NT2/D1 (cell line): Measurements from ENCODE around the gene APCDD1.
"Not testable (repeated sequence)": the region's sequence is repeated elsewhere in the genome, so short reads cannot be mapped to it uniquely, and the experiment has no call there.

Experiments used
- DNase-seq: peaks from one replicate; pipeline ENCODE4 v3.0.0-alpha.2; 2011; ENCODE audit warnings: low read depth, low spot score
- H3K27me3 ChIP-seq: 2 replicates; pipeline ENCODE4 v1.6.0; 2011; ENCODE audit warnings: mild to moderate bottlenecking; ENCODE audit not compliant: insufficient read length, insufficient read depth
- H3K36me3 ChIP-seq: 2 replicates; pipeline ENCODE4 v1.6.1; 2011; ENCODE audit warnings: mild to moderate bottlenecking, low read length, mixed read lengths; ENCODE audit not compliant: insufficient read depth, insufficient read length
- H3K4me1 ChIP-seq: 2 replicates; pipeline ENCODE4 v1.5.1; 2011; ENCODE audit not compliant: insufficient read depth, insufficient read length
- H3K4me3 ChIP-seq: 2 replicates; pipeline ENCODE4 v1.5.1; 2011; ENCODE audit warnings: low read depth; ENCODE audit not compliant: insufficient read length
- H3K9ac ChIP-seq: 2 replicates; pipeline ENCODE4 v1.6.0; 2011; ENCODE audit warnings: low read depth; ENCODE audit not compliant: insufficient read length
- H3K9me3 ChIP-seq: 2 replicates; pipeline ENCODE4 v1.5.1; 2011; ENCODE audit warnings: mild to moderate bottlenecking, low read length; ENCODE audit not compliant: insufficient read depth
- SUZ12 ChIP-seq: IDR thresholded peaks from 2 replicates; pipeline ENCODE4 v1.6.1; 2011; ENCODE audit not compliant: insufficient read length, insufficient read depth; ENCODE audit errors: extremely low read depth
- YY1 ChIP-seq: IDR thresholded peaks from 2 replicates; pipeline ENCODE4 v1.6.1; 2011; ENCODE audit not compliant: insufficient read length, insufficient read depth
- ZNF274 ChIP-seq: IDR thresholded peaks from 2 replicates; pipeline ENCODE4 v1.6.1; 2011; ENCODE audit warnings: mild to moderate bottlenecking, low read depth, low read length

The APCDD1 gene

GRCh38 chr18:10490401-10491165 lies 36.1 kb downstream of the APCDD1 start:
- no peak for DNase-seq

GRCh38 chr18:10495936-10496335 lies 41.5 kb downstream of the APCDD1 start:
- Histone ChIP-seq H3K9me3 (no peaks in the 10 kb centered on the region), H3K27me3 (no peaks in the 10 kb centered on the region), H3K36me3 (no peaks in the 10 kb centered on the region), H3K9ac (no peak overlapping the region), H3K4me1 (no peaks in the 10 kb centered on the region), H3K4me3 (no peak overlapping the region)
- no peak for DNase-seq
- TF ChIP-seq YY1, result no peak

More at GRCh38 chr18:10490401-10491165, 36.1 kb downstream of the APCDD1 start:
- H3K4me1 ChIP-seq, result no peaks in the 10 kb centered on the region
- TF ChIP-seq ZNF274 (no peak), SUZ12 (no peak), YY1 (no peak)
- H3K27me3 ChIP-seq, result no peaks in the 10 kb centered on the region
- peaks cover 14% of the 10 kb centered on the region for H3K36me3 ChIP-seq
- H3K9me3 ChIP-seq, result no peaks in the 10 kb centered on the region
- no peak overlapping the region for H3K4me3 ChIP-seq
- no peak overlapping the region for H3K9ac ChIP-seq

GRCh38 chr18:10497206-10497749 lies 42.8 kb downstream of the APCDD1 start:
- Histone ChIP-seq H3K4me1 (no peaks in the 10 kb centered on the region), H3K27me3 (no peaks in the 10 kb centered on the region)
- no peak for DNase-seq

GRCh38 chr18:10499230-10499629 lies 44.8 kb downstream of the APCDD1 start:
- TF ChIP-seq ZNF274, result no peak
- no peak for TF ChIP-seq SUZ12
- TF ChIP-seq YY1, result no peak
- Histone ChIP-seq H3K27me3 (no peaks in the 10 kb centered on the region), H3K36me3 (no peaks in the 10 kb centered on the region), H3K9ac (no peak overlapping the region), H3K4me1 (no peaks in the 10 kb centered on the region), H3K9me3 (peaks cover 5% of the 10 kb centered on the region), H3K4me3 (no peak overlapping the region)
- DNase-seq, result no peak

More at GRCh38 chr18:10497206-10497749, 42.8 kb downstream of the APCDD1 start:
- Histone ChIP-seq H3K9ac (no peak overlapping the region), H3K9me3 (no peaks in the 10 kb centered on the region), H3K36me3 (no peaks in the 10 kb centered on the region), H3K4me3 (no peak overlapping the region)
- TF ChIP-seq YY1 (no peak), SUZ12 (no peak), ZNF274 (no peak)

GRCh38 chr18:10500038-10500437 lies 45.6 kb downstream of the APCDD1 start:
- H3K9me3 ChIP-seq, result peaks cover 12% of the 10 kb centered on the region
- no peak for TF ChIP-seq SUZ12
- no peak for TF ChIP-seq YY1
- no peak for TF ChIP-seq ZNF274
- H3K36me3 ChIP-seq, result no peaks in the 10 kb centered on the region
- H3K9ac ChIP-seq, result no peak overlapping the region
- no peaks in the 10 kb centered on the region for H3K4me1 ChIP-seq
- H3K27me3 ChIP-seq, result no peaks in the 10 kb centered on the region
- H3K4me3 ChIP-seq, result no peak overlapping the region
- DNase-seq, result no peak

- H3K9me3 ChIP-seq, result peaks cover 29% of the 10 kb centered on the region
- TF ChIP-seq YY1 (no peak), SUZ12 (no peak), ZNF274 (no peak)
Observed at GRCh38 chr18:10504723-10505122, 50.3 kb downstream of the APCDD1 start.

GRCh38 chr18:10505892-10506291 lies 51.5 kb downstream of the APCDD1 start:
- H3K4me1 ChIP-seq, H3K9ac ChIP-seq, DNase-seq, H3K27me3 ChIP-seq, H3K4me3 ChIP-seq, H3K36me3 ChIP-seq: not testable (repeated sequence)
- peaks cover 29% of the 10 kb centered on the region for H3K9me3 ChIP-seq

More at GRCh38 chr18:10504723-10505122, 50.3 kb downstream of the APCDD1 start:
- H3K36me3 ChIP-seq, result no peaks in the 10 kb centered on the region
- no peak overlapping the region for H3K4me3 ChIP-seq
- H3K27me3 ChIP-seq, result no peaks in the 10 kb centered on the region
- DNase-seq, result no peak
- no peaks in the 10 kb centered on the region for H3K4me1 ChIP-seq
- H3K9ac ChIP-seq, result no peak overlapping the region
